ENCODE measurements around the gene TSACC.

- TF ChIP-seq YY1 (IDR thresholded peaks at IDR 0.05; ENCODE audit: insufficient read depth, insufficient read length) (no peak), ZNF274 (IDR thresholded peaks at IDR 0.05; ENCODE audit: low read depth, low read length) (no peak), SUZ12 (IDR thresholded peaks at IDR 0.05; ENCODE audit: extremely low read depth, insufficient read depth, insufficient read length) (no peak)
These were observed 29.2 kb downstream of the TSACC start for GRCh38 chr1:156367383-156368156.

Measured in NT2/D1 (cell line).